Uterus (tissue), 4 donors: ENCODE measurements around the gene SSBP3. TPM values are rescaled to one million over a fixed set of nuclear protein-coding genes. Genes with fewer than 3 reads are reported as not detected.

Source experiments
- DNase-seq, 2 donors: peaks; one replicate each; pipeline ENCODE4 v3.0.0-alpha.2; 2019 to 2020
- H3K27ac ChIP-seq, 2 donors: fragments of 200-600 bp; sonication (generic); 1 replicate in 1 of 2; 2 replicates in 1 of 2; pipeline ENCODE4 v1.5.1; 2016 to 2018
- H3K27me3 ChIP-seq, 2 donors: fragments of 200-600 bp; sonication (generic); one replicate each; pipeline ENCODE4 v1.5.1; 2018 to 2019; ENCODE audit warnings: control low read depth in 1 of 2
- H3K36me3 ChIP-seq, 2 donors: fragments of 200-600 bp; sonication (generic); one replicate each; pipeline ENCODE4 v1.5.1; 2019; ENCODE audit warnings: control low read depth in 1 of 2
- H3K4me1 ChIP-seq, 2 donors: fragments of 200-600 bp; sonication (generic); one replicate each; pipeline ENCODE4 v1.5.1; 2018 to 2019; ENCODE audit warnings: control low read depth in 1 of 2
- H3K4me3 ChIP-seq, 2 donors: fragments of 200-600 bp; sonication (generic); 1 replicate in 1 of 2; 2 replicates in 1 of 2; pipeline ENCODE4 v1.5.1; 2018 to 2019; ENCODE audit warnings: mild to moderate bottlenecking in 1 of 2
- H3K9me3 ChIP-seq, 2 donors: fragments of 200-600 bp; sonication (generic); one replicate each; pipeline ENCODE4 v1.5.1; 2019; ENCODE audit warnings: control low read depth in 1 of 2
- CTCF ChIP-seq, 4 experiments: fragments of 200-600 bp in 2 of 4; fragments of 450-650 bp in 2 of 4; sonication (generic) in 2 of 4; IDR thresholded peaks; one replicate each; pipeline ENCODE4 v1.5.1; 2016 to 2019; ENCODE audit warnings: antibody characterized with exemption in 4 of 4, mild to moderate bottlenecking in 2 of 4, moderate library complexity in 1 of 4
- POLR2A ChIP-seq, 2 donors: fragments of 450-650 bp; IDR thresholded peaks; one replicate each; pipeline ENCODE4 v1.6.1; 2016; ENCODE audit warnings: antibody characterized with exemption in 2 of 2, mild to moderate bottlenecking in 1 of 2, moderate library complexity in 1 of 2
- intact Hi-C: fragments of 100-400 bp; cut with DNase I; formaldehyde crosslinking; loops from one replicate; pipeline ENCODE4 v1.15.1; 2023; ENCODE audit warnings: low total_unique reads
- total RNA-seq, 4 donors: library from RNA; depleted of rRNA in 3 of 4; stranded (reverse); fragments of >200 nt in 3 of 4; gene quantifications; one replicate each; pipeline versions ENCODE4 v1.1.0 to v1.2.4, GENCODE V29; 2014 to 2023
- donor health status: DM: yes; HTN: yes; CAD: no.

SSBP3 gene
- total RNA-seq, 4 donors from 2014 or later = 19.7 to 125 (median 31.4) TPM

DNA sequence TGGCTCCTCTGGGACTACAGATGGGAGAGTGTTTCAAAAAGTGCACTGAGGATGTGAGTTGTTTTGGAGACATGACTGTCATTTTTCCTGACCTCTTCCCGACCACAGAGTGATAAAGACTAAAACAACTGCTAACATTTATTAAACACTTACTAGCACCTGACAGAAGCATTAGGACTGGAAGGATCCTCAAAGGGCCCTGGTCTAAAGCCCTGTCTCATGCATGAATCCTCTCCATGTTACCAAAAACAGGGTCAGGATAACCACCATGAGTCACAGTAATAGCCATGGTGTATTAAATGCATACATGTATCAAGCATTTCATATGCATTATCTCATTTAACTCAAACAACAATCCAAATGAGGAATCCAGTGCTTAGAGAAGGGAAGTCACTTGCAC is 217.9 kb downstream of the SSBP3 start:
- TF ChIP-seq CTCF (IDR thresholded peaks at IDR 0.05) = no peak
- no peak for TF ChIP-seq POLR2A (IDR thresholded peaks at IDR 0.05)
- H3K27me3 ChIP-seq = no peaks in the 10 kb centered on the region
- DNase-seq = no peak
- H3K27ac ChIP-seq = no peak overlapping the region
- intact Hi-C loops = no loop called here
- no peaks in the 10 kb centered on the region for H3K4me1 ChIP-seq
- H3K4me3 ChIP-seq = no peak overlapping the region
- H3K9me3 ChIP-seq = no peaks in the 10 kb centered on the region
- no peaks in the 10 kb centered on the region for H3K36me3 ChIP-seq

DNA sequence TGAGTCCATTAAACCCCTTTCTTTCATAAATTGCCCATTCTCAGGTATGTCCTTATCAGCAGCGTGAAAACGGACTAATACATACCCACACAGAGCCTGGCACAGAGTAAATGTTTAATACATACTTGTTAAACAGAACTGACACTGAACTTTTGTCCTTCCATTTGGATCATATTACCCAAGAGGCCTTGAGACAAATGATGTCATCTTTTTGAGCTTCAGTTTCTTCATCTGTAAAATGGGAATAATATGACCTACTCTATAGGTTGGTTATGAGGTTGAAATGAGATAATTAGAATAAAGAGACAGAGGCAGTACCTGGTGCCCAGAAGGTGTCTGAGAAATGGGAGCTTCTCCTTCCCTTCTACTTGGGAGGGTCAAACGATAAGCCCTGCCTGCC is 220.1 kb downstream of the SSBP3 start:
- Histone ChIP-seq H3K27me3 (no peaks in the 10 kb centered on the region), H3K27ac (no peak overlapping the region), H3K9me3 (no peaks in the 10 kb centered on the region), H3K4me3 (no peak overlapping the region), H3K4me1 (no peaks in the 10 kb centered on the region), H3K36me3 (no peaks in the 10 kb centered on the region)
- TF ChIP-seq CTCF (IDR thresholded peaks at IDR 0.05) (no peak), POLR2A (IDR thresholded peaks at IDR 0.05) (no peak)
- intact Hi-C loops = no loop called here
- no peak for DNase-seq

DNA sequence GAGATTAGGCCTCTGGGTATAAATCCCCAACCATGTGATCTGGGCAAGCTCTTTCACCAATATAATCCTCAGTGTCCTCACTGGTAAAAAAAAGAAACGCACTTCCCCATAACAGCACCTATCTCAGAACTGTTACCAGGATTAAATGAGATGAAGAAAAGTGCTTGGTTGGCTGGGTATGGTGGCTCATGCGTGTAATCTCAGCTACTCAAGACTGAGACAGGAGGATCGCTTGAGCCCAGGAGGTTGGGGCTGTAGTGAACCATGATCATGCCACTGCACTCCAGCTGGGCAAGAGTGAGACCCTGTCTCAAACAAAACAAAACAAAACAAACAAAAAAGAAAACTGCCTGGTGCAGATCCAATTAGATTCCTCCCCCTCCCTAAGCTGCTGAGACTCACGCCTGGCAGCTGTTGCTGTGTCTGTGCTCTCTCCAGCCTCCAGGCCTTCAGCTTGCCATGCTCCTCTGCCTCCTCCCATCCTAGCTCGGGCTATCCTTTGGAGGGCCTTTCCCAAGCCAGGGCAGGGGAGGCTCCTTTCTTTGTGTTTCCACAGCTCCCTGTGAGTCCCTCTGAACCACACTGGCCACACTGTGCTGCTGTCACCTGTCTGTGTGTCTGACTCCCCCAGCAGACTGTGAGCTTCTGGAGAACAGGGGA is 225.4 kb downstream of the SSBP3 start:
- Histone ChIP-seq H3K36me3 (no peaks in the 10 kb centered on the region), H3K4me3 (no peak overlapping the region), H3K27me3 (no peaks in the 10 kb centered on the region), H3K9me3 (no peaks in the 10 kb centered on the region), H3K27ac (no peak overlapping the region), H3K4me1 (no peaks in the 10 kb centered on the region)
- intact Hi-C loops = no loop called here
- no peak for DNase-seq
- TF ChIP-seq POLR2A (IDR thresholded peaks at IDR 0.05) (no peak), CTCF (IDR thresholded peaks at IDR 0.05) (no peak)

GRCh38 chr1:54178296-54179070 is 227.7 kb downstream of the SSBP3 start:
- Histone ChIP-seq H3K4me3 (no peak overlapping the region), H3K27ac (no peak overlapping the region), H3K27me3 (no peaks in the 10 kb centered on the region), H3K9me3 (no peaks in the 10 kb centered on the region), H3K36me3 (no peaks in the 10 kb centered on the region), H3K4me1 (no peaks in the 10 kb centered on the region)
- no peak for DNase-seq
- intact Hi-C loops = no loop called here
- TF ChIP-seq POLR2A (IDR thresholded peaks at IDR 0.05) (no peak), CTCF (IDR thresholded peaks at IDR 0.05) (no peak)

DNA sequence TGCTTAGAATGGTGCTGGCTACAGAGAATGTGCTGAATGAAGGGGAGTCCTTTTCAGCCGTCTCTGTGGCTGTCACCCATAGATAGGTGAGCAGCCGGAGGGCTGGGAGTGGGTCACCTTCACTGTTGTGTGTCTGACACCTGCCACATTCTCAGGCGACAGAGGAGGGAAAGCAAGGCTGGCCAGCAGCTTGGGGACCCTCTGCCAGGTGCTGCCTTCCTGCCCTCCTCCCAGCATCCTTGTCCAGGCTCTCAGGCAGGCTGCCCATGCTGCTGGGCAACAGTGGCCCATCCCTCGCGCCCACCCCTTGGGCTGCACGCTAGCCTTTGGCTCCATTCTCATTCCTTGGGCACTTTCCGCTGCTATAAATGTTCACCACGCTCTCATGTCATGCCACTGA is 228.5 kb downstream of the SSBP3 start:
- intact Hi-C loops = no loop called here
- no peaks in the 10 kb centered on the region for H3K9me3 ChIP-seq
- TF ChIP-seq CTCF (IDR thresholded peaks at IDR 0.05) = no peak
- TF ChIP-seq POLR2A (IDR thresholded peaks at IDR 0.05) = no peak
- no peaks in the 10 kb centered on the region for H3K27me3 ChIP-seq
- H3K4me1 ChIP-seq = no peaks in the 10 kb centered on the region
- no peaks in the 10 kb centered on the region for H3K36me3 ChIP-seq
- H3K27ac ChIP-seq = no peak overlapping the region
- no peak for DNase-seq
- H3K4me3 ChIP-seq = no peak overlapping the region
